GM12865 (cell line): ENCODE results near the gene TAF10.

Experiments
- DNase-seq: peaks from one replicate; pipeline ENCODE4 v3.0.0; 2010; ENCODE audit warnings: low read depth
- H3K4me3 ChIP-seq: 2 replicates; pipeline ENCODE4 v1.5.1; 2011; ENCODE audit warnings: mild to moderate bottlenecking, low read depth, low read length, control low read depth
- CTCF ChIP-seq: IDR thresholded peaks from 2 replicates; pipeline ENCODE4 v1.5.1; 2011; ENCODE audit warnings: low read length, control low read depth, low read depth, inconsistent platforms; ENCODE audit not compliant: insufficient read depth; ENCODE audit errors: missing control alignments

The TAF10 gene

DNA sequence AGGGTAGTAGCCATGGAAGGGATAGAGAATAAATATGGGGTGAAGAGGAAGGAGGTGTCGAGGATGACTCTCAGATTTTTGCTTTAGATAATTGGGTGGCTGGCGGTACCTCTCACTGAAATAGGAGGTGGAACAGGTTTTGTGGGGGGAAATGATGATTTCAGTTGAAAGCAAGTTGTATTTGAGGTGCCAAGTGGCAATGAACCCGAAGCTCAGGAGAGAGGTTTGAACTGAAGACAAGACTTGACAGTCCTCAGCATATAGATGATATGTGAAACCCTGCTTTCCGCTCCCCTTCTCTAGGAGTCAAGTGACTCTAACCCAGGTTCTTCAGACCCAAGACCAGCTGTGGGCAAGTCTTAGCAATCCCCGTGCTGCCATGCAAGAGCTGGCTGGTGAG, 42.3 kb downstream of the TAF10 start:
- no peak overlapping the region for H3K4me3 ChIP-seq
- TF ChIP-seq CTCF: no peak
- DNase-seq: no peak

DNA sequence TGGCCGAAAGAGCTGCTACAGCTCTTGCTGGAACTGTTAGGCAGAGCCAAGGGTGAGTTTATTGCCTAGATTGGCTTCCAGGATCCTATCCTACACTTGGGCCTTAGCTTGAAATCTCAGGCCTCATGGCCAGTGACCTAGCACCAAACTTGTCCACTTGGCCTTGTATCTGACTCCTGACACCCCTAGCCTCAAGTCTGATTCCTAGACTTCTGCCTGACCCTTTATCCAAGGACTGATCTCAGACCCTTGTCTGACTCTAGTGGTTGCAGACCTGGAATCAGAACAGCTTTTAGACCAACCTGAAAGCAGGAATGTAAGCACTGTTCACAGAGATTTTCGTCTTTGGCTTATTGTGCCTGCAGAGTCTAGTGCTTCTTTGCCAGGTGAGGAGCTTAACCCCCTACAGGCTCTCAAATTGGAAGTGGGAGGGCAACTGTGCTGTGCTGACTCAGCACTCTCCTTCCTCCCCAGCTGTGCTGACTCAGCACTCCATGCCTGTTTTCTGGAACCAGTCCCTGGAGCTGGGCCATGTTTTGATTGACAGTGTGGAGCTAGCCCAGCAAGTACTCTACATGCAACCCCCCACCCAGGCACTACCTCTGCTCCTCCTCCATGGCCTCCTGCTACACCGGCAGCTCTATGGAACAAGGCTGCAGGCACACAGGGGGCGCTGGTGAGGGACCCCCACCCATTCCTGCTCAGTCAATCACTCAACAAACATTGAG, 43.7 kb downstream of the TAF10 start:
- H3K4me3 ChIP-seq: no peak overlapping the region
- no peak for DNase-seq
- TF ChIP-seq CTCF: no peak

DNA sequence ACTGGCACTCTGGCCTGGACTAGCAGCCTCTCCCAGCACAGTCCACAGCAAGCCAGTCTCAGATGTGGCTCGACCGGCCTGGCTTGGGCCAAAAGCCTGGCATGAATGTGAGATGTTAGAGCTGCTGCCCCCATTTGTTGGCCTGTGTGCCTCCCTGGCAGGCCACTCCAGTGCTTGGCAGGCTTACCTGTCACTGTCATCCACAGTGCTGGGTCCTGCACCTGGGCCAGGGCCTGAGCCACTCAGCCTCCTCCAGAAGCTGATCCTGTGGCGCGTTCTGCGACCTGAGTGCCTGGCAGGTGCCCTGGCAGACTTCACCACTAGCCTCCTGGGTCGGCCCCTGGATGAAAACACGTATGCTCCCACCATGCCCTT, 44.7 kb downstream of the TAF10 start:
- TF ChIP-seq CTCF: no peak
- DNase-seq: no peak
- no peak overlapping the region for H3K4me3 ChIP-seq

DNA sequence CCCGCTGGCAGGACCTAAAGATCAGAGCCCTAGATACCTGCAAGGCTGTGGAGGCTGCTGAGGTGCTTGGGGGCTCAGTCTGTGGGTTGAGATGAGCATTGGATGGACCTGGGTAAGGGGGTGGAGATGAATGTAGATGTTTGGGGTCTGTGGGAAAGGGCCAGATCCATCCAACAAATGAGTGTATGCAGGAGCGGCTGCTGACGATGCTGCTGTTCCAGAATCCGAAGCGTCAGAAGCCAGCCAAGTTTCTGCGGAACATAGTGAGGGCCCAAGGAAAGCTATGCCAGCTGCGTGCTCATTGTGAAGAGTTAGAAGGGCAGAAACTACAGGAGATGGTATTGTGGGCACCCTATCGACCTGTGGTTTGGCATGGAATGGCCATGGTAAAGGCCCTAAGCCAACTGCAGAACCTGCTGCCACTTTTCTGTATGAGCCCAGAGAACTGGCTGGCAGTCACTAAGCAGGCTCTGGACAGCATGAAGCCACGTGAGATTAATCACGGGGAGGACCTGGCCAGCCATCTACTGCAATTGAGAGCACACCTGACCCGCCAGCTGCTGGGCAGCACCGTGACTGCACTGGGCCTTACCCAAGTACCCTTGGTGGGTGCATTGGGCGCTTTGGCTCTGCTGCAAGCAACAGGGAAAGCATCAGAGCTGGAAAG, 45.2 kb downstream of the TAF10 start:
- H3K4me3 ChIP-seq: no peak overlapping the region
- DNase-seq: no peak
- no peak for TF ChIP-seq CTCF

GRCh38 chr11:6565988-6566703, 45.9 kb downstream of the TAF10 start:
- no peak for DNase-seq
- no peak for TF ChIP-seq CTCF
- no peak overlapping the region for H3K4me3 ChIP-seq

GRCh38 chr11:6565325-6565724, 46.7 kb downstream of the TAF10 start:
- DNase-seq: no peak
- no peak for TF ChIP-seq CTCF
- no peak overlapping the region for H3K4me3 ChIP-seq
